Measurements from ENCODE around the gene PADI6.

Gene PADI6

GRCh38 chr1:17437260-17437579, 65.2 kb downstream of the PADI6 start:
- DNase-seq, result no peak

GRCh38 chr1:17437580-17438317, 65.8 kb downstream of the PADI6 start:
- peak in 1 of 2 experiments; percentile 74 for DNase-seq

- peak; percentile 56 to 69 for DNase-seq
These were observed 66.6 kb downstream of the PADI6 start for GRCh38 chr1:17438318-17439249.

- peak; percentile 58 to 84 for DNase-seq
These were observed 67.5 kb downstream of the PADI6 start, which contains the start of gene RCC2 for GRCh38 chr1:17439250-17440073. TSS of gene RCC2 (minus strand) at chr1:17439677. CDS start at chr1:17438514, 1,163 bp downstream.

- no peak for DNase-seq
These were observed 68.3 kb downstream of the PADI6 start for GRCh38 chr1:17440074-17440826.

GRCh38 chr1:17440827-17441168, 68.8 kb downstream of the PADI6 start:
- DNase-seq, result no peak

- no peak for DNase-seq
These were observed 69.4 kb downstream of the PADI6 start for GRCh38 chr1:17441265-17441992.

GRCh38 chr1:17441993-17442357, 70.0 kb downstream of the PADI6 start:
- DNase-seq, result no peak

GRCh38 chr1:17442841-17443240, 70.8 kb downstream of the PADI6 start:
- no peak for DNase-seq

- DNase-seq, result no peak
These were observed 75.6 kb downstream of the PADI6 start for GRCh38 chr1:17447501-17447992.
